HG03378 (cell line): ENCODE data around the gene DYRK4.

Source experiments
- ATAC-seq: cut with Tn5 transposase; IDR thresholded peaks from one replicate; pipeline ENCODE4 v1.9.1; 2021; ENCODE audit warnings: mild to moderate bottlenecking, moderate library complexity; ENCODE audit not compliant: unreplicated experiment

DYRK4 gene

GRCh38 chr12:4558171-4558570 is 3.8 kb upstream of the DYRK4 start:
- no peak for ATAC-seq

GRCh38 chr12:4563336-4563735 is 1.3 kb downstream of the DYRK4 start:
- ATAC-seq = no peak

GRCh38 chr12:4564818-4565217 is 2.8 kb downstream of the DYRK4 start:
- ATAC-seq = no peak

GRCh38 chr12:4566474-4566873 is 4.5 kb downstream of the DYRK4 start:
- no peak for ATAC-seq

- peak; percentile 51 for ATAC-seq
Observed at GRCh38 chr12:4567073-4567881, 5.3 kb downstream of the DYRK4 start.

GRCh38 chr12:4569261-4569660 is 7.3 kb downstream of the DYRK4 start:
- ATAC-seq = no peak

- no peak for ATAC-seq
Observed at GRCh38 chr12:4572680-4573079, 10.7 kb downstream of the DYRK4 start.

- no peak for ATAC-seq
Observed at GRCh38 chr12:4579305-4580102, 17.5 kb downstream of the DYRK4 start.

- no peak for ATAC-seq
Observed at GRCh38 chr12:4580281-4580688, 18.3 kb downstream of the DYRK4 start.

- ATAC-seq = no peak
Observed at GRCh38 chr12:4584281-4584680, 22.3 kb downstream of the DYRK4 start.

GRCh38 chr12:4584896-4585295 is 22.9 kb downstream of the DYRK4 start:
- no peak for ATAC-seq

GRCh38 chr12:4586500-4586899 is 24.5 kb downstream of the DYRK4 start:
- ATAC-seq = no peak

- no peak for ATAC-seq
Observed at GRCh38 chr12:4587108-4587507, 25.1 kb downstream of the DYRK4 start.

- no peak for ATAC-seq
Observed at GRCh38 chr12:4588916-4589315, 26.9 kb downstream of the DYRK4 start.

- ATAC-seq = no peak
Observed at GRCh38 chr12:4589941-4590340, 27.9 kb downstream of the DYRK4 start.

- no peak for ATAC-seq
Observed at GRCh38 chr12:4591180-4591687, 29.2 kb downstream of the DYRK4 start.

GRCh38 chr12:4595881-4596280 is 33.9 kb downstream of the DYRK4 start:
- ATAC-seq = no peak

- ATAC-seq = no peak
Observed at GRCh38 chr12:4603421-4603820, 41.4 kb downstream of the DYRK4 start.

- ATAC-seq = no peak
Observed at GRCh38 chr12:4603946-4604345, 41.9 kb downstream of the DYRK4 start.

GRCh38 chr12:4604684-4605193 is 42.7 kb downstream of the DYRK4 start:
- peak; percentile 93 for ATAC-seq

- ATAC-seq = no peak
Observed at GRCh38 chr12:4607056-4607455, 45.0 kb downstream of the DYRK4 start.

GRCh38 chr12:4609071-4609470 is 47.1 kb downstream of the DYRK4 start:
- no peak for ATAC-seq
